Measurements from ENCODE around the gene DNMT3A.

- TF ChIP-seq, protein P1, sequence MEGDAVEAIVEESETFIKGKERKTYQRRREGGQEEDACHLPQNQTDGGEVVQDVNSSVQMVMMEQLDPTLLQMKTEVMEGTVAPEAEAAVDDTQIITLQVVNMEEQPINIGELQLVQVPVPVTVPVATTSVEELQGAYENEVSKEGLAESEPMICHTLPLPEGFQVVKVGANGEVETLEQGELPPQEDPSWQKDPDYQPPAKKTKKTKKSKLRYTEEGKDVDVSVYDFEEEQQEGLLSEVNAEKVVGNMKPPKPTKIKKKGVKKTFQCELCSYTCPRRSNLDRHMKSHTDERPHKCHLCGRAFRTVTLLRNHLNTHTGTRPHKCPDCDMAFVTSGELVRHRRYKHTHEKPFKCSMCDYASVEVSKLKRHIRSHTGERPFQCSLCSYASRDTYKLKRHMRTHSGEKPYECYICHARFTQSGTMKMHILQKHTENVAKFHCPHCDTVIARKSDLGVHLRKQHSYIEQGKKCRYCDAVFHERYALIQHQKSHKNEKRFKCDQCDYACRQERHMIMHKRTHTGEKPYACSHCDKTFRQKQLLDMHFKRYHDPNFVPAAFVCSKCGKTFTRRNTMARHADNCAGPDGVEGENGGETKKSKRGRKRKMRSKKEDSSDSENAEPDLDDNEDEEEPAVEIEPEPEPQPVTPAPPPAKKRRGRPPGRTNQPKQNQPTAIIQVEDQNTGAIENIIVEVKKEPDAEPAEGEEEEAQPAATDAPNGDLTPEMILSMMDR (IDR thresholded peaks at IDR 0.05; ENCODE audit: extremely low read depth in 1 of 2, insufficient read depth in 1 of 2, low read depth in 1 of 2, low read length in 2 of 2): no peak
- TF ChIP-seq, protein P2, sequence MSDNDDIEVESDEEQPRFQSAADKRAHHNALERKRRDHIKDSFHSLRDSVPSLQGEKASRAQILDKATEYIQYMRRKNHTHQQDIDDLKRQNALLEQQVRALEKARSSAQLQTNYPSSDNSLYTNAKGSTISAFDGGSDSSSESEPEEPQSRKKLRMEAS (IDR thresholded peaks at IDR 0.05; ENCODE audit: insufficient read depth, insufficient read length): no peak
- TF ChIP-seq MYC (IDR thresholded peaks at IDR 0.05; ENCODE audit: low read depth, low read length): no peak
- no peak for TF ChIP-seq POLR2A (IDR thresholded peaks at IDR 0.05; ENCODE audit: low read depth, low read length)
- TF ChIP-seq POLR2AphosphoS5 (IDR thresholded peaks at IDR 0.05; ENCODE audit: insufficient read depth, low read depth, low read length): no peak
Measured at GRCh38 chr2:25293145-25293544, 48.6 kb downstream of the DNMT3A start.
